ENCODE data around the gene GPR37L1.
"Not testable (repeated sequence)": the region's sequence is repeated elsewhere in the genome, so short reads cannot be mapped to it uniquely, and the experiment has no call there.

The GPR37L1 gene

DNA sequence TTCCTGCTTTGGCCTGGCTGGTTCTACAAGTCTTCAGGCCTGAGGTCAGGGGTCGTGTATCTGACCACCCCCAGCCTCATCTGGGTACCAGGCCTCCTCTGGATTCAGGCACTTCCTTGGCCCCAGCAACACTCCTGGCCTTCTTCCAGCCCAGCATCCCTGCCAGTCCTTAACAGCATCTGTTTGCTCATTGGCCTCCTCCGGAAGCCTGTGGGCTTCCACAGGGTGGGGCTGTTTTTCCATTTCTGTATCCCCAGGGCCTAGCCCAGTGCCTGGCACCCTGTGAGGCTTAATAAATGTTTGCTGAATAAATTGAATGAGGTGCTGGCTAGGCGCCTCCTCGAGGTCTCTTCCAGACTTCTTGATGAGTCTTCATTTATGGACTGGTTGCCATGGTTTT, 21.5 kb upstream of the GPR37L1 start:
- Mint-ChIP-seq H3K27me3 (peaks cover 6% of the 10 kb centered on the region), H3K4me1 (ENCODE audit: low read depth) (no peaks in the 10 kb centered on the region), H3K36me3 (ENCODE audit: low read depth) (no peaks in the 10 kb centered on the region), H3K4me3 (no peak overlapping the region), H3K27ac (no peak overlapping the region), H3K9me3 (no peaks in the 10 kb centered on the region)
- intact Hi-C loops (cut with micrococcal nuclease), result no loop called here

DNA sequence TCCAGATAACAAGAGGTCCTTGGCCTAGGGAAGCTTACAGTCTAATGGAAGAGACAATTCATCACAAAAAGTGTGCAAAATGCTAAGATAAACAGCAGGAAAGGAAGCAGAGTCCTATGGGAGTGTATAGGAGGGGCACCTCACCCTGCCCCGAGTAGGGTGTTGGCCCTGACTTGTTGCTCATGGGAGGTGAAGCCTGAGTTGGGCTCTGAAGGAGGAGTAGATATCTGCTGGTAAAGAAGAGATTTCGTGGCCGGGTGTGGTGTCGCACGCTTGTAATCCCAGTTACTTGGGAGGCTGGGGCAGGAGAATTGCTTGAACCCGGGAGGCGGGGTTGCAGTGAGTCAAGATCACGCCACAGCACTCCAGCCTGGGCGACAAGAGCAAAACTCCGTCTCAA, 18.6 kb upstream of the GPR37L1 start:
- Mint-ChIP-seq H3K27ac (no peak overlapping the region), H3K27me3 (peaks cover 6% of the 10 kb centered on the region), H3K36me3 (ENCODE audit: low read depth) (no peaks in the 10 kb centered on the region), H3K9me3 (no peaks in the 10 kb centered on the region), H3K4me1 (ENCODE audit: low read depth) (no peaks in the 10 kb centered on the region), H3K4me3 (no peak overlapping the region)
- intact Hi-C loops (cut with micrococcal nuclease), result no loop called here

DNA sequence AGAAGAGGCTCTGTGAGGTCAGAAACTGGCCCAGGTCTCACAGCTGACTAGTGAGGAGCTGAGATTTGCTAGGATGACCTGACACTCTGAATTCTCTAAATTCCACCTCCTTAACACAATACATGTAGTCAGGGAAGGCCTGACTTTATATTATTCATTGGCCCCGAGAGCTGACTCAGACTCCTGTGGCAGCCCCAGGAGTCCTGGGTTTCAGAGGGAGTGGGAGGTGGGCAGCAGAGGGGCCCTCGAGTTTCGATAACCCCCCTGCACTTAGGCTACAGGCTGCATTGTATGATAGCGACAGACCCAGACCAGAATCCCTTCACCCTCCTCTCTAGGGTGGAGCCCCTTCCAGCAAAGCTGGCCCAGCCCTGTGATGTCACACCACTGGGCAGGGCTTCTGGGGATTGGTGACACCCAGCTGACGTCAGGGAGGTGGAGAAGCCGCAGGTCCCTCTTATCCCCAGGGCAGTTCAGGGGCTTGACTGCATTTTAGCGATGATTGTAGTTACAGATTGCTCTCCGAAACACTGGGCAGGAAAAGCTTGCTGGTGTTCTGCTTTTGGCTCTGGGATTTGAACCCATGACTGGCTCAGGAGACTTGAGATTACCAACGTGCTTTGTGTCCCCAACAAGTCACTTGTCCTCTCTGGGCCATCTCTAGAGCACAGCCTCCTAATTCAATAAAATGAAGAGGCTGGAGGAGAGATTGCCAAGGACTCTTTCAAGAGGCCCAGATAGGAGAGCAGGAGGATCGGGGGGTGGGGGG, 17.0 kb upstream of the GPR37L1 start:
- Mint-ChIP-seq H3K4me1 (ENCODE audit: low read depth) (no peaks in the 10 kb centered on the region), H3K4me3 (no peak overlapping the region), H3K36me3 (ENCODE audit: low read depth) (no peaks in the 10 kb centered on the region), H3K9me3 (no peaks in the 10 kb centered on the region), H3K27ac (no peak overlapping the region), H3K27me3 (peaks cover 6% of the 10 kb centered on the region)
- intact Hi-C loops (cut with micrococcal nuclease), result no loop called here

DNA sequence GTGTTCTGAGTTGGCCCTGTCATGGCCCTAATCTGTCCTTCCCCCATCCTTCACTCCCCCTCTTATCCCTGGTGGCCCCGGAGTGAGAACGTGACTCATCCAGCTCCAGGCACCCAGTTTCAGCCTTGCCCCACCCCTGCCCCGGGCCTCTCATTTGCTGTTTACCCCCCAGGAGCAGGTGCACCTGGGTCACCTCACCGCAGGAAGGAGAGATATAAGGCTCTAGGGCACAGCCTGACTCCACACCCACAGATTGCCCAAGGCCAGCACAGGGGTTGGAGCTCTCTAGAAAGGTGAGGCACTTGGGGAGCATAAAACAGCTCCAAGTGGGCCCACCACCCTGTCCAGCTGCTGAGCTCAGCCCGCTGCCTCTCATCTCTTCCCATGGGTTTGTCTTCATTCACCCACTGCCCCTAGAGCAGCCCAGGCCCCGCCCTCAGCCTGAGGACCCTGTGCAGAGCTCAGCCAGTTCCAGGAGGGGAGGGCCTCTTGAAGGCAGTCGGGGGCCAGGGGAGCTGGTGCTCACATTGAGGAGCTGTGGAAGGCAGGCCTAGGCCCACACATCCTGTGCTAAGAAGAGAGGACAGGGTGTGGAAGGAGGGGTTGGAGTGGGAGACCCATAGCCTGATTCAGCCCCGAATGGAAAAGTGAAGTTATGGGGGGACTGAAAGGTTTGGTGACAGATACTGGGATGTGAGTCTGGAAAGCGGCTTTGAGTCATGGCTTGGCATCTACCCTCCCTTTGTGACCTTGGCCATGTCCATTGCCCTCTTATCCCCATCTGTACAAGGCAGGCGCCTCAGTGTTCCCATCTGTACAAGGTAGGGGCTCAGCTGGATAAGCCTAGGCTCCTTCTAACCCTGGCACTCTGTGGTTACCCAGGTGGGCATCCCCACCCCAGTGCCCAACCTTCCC, 16.1 kb upstream of the GPR37L1 start:
- intact Hi-C loops (cut with micrococcal nuclease), result no loop called here
- H3K9me3 Mint-ChIP-seq, result no peaks in the 10 kb centered on the region
- peaks cover 6% of the 10 kb centered on the region for H3K27me3 Mint-ChIP-seq

DNA sequence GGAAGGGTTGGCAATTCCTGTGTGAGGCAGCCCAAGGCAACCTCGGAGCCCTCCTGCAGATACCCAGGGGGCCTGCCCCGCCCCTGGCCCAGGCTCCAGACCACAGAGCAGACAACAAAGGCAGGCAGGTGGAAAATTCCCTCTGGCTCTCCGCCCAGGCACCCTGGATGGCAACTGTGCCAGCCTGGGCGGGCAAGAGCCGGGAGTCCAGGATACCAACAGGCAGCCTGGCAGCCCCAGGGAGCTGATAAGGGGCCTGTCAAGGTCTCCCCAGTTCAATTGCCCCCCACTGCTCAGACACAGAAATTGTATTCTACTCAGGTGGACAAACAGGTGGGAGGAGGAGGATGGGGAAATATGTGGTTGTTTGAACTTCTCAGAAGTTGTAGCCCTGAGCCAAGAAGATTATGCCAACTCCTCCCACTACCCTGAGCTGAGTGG, 15.4 kb upstream of the GPR37L1 start:
- Mint-ChIP-seq H3K27me3 (peaks cover 6% of the 10 kb centered on the region), H3K4me3 (no peak overlapping the region), H3K4me1 (ENCODE audit: low read depth) (no peaks in the 10 kb centered on the region), H3K9me3 (no peaks in the 10 kb centered on the region), H3K36me3 (ENCODE audit: low read depth) (no peaks in the 10 kb centered on the region), H3K27ac (no peak overlapping the region)
- intact Hi-C loops (cut with micrococcal nuclease), result no loop called here

More for the DNA sequence above, 16.1 kb upstream of the GPR37L1 start:
- Mint-ChIP-seq H3K4me1 (ENCODE audit: low read depth) (no peaks in the 10 kb centered on the region), H3K27ac (no peak overlapping the region), H3K4me3 (no peak overlapping the region), H3K36me3 (ENCODE audit: low read depth) (no peaks in the 10 kb centered on the region)

DNA sequence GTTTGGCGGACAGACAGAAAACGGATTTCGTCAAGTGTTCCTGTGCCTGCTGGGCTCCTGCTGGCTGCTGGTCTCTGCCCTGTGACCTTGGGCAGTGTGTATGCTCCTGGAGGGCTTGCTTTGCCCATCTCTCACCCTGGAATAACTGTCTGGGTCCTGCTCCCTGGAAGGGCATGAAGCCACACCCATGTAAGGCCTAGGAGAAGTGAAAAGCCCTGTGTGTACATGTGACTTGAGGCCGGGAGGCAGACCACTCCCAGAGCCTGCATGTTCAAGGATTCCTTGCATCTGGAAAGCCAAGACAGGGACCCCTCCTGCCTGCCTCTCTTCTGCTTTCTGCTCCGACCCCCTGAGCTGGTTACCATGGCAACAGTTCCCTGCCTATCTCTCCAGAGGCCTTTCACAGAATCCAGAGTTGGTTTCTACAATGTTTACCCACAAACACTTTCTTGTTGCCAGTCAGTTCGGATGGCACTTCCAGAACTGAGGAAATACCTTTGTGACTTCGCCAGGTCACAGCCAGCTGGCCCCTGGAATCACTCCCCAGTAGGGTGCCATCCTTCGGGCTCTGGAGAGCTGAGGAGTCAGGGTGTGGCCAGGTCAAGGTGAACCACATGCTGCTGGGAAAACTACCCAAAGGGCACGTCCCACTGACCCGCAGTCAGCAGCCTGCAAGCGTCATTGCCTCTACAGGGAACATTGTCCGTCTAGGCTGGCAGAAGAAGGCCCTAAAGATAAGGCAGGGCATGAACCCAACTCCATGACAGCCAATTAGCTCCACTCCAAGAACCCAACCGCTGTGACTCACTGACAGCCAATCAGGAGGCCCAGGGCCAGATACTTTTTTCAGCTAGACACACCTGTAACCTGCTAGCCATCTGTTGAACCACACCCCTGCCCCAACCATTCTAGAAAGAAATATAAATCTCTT, 14.7 kb upstream of the GPR37L1 start:
- intact Hi-C loops (cut with micrococcal nuclease), result no loop called here
- Mint-ChIP-seq H3K4me1 (ENCODE audit: low read depth) (no peaks in the 10 kb centered on the region), H3K27me3 (peaks cover 6% of the 10 kb centered on the region), H3K4me3 (no peak overlapping the region), H3K9me3 (no peaks in the 10 kb centered on the region), H3K27ac (no peak overlapping the region), H3K36me3 (ENCODE audit: low read depth) (no peaks in the 10 kb centered on the region)

DNA sequence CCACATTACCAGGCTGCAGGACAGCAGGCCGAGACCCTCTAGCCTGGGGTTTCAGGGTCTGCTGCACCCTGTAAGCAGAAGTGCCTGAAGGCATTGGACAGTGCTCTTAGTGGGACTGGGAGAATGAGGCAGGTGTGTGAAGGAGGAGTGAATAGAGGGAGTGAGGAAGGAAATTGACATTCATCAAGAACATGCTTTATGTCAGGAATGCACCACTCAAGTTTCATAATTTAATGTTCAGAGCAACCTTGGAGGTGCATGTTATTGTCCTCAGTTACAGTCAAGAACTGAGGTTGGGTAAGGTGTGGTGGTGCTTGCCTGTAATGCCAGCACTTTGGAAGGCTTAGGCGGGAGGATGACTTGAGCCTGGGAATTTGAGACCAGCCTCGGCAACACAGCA, 11.7 kb upstream of the GPR37L1 start:
- no peak overlapping the region for H3K27ac Mint-ChIP-seq
- intact Hi-C loops (cut with micrococcal nuclease), result no loop called here
- H3K4me1 Mint-ChIP-seq (ENCODE audit: low read depth), result no peaks in the 10 kb centered on the region
- H3K4me3 Mint-ChIP-seq, result no peak overlapping the region
- H3K36me3 Mint-ChIP-seq (ENCODE audit: low read depth), result no peaks in the 10 kb centered on the region
- peaks cover 8% of the 10 kb centered on the region for H3K27me3 Mint-ChIP-seq
- no peaks in the 10 kb centered on the region for H3K9me3 Mint-ChIP-seq

DNA sequence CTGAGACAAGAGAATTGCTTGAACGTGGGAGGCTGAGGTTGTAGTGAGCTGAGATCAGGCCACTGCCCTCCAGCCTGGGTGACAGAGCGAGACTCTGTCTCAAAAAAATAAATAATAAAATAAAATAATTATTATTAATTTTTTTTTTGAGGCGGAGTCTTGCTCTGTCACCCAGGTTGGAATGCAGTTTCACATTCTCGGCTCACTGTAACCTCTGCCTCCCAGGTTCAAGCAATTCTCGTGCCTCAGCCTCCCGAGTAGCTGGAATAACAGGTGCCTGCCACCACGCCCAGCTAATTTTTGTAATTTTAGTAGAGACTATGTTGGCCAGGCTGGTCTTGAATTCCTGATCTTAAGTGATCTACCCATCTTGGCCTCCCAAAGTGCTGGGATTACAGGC, 11.1 kb upstream of the GPR37L1 start:
- H3K9me3 Mint-ChIP-seq; H3K27ac Mint-ChIP-seq; H3K4me3 Mint-ChIP-seq; H3K4me1 Mint-ChIP-seq (ENCODE audit: low read depth); intact Hi-C loops (cut with micrococcal nuclease); H3K27me3 Mint-ChIP-seq; H3K36me3 Mint-ChIP-seq (ENCODE audit: low read depth): not testable (repeated sequence)

DNA sequence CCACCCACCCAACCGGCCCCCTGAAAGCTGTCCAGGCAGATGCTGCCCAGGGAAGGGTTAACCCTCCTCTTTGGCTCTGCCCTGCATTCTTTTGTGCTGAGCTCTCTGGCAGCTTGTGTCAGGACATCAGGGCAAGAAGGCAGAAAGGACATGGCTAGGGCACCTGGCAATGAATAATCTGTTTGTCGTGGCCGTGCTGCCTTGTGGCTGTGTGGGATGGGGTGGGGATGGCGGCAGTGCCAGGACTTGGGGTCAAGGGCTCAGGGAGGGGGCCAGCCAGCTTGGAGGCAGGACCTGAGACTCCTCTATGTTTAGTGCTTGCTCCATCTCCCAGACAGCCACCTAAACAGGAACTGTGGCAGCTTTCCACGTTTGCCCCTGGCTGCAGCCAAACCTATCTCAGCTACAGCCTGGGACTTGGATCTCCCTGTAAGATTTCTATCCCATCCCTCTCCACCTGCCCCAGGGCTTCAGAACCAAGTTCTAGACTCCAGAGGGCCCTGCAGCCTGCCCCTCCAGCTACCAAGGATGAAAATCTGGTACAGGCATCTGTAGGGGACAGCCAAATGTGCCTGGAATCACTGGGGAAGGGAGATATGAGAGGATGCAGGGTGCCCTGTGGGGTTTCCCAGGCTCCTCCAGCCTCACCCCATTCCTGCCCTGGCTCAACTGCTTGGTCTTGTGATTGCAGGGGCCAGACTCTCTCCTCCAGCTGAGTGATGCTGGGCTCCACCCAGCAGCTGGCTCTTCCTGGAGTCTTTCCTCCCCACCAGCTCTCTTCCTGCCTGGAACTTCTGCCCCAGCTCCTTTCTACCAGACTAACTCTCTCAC, 9.6 kb upstream of the GPR37L1 start:
- Mint-ChIP-seq H3K27me3 (peaks cover 10% of the 10 kb centered on the region), H3K9me3 (no peaks in the 10 kb centered on the region), H3K4me3 (no peak overlapping the region), H3K27ac (no peak overlapping the region), H3K36me3 (ENCODE audit: low read depth) (no peaks in the 10 kb centered on the region), H3K4me1 (ENCODE audit: low read depth) (no peaks in the 10 kb centered on the region)
- intact Hi-C loops (cut with micrococcal nuclease), result no loop called here

DNA sequence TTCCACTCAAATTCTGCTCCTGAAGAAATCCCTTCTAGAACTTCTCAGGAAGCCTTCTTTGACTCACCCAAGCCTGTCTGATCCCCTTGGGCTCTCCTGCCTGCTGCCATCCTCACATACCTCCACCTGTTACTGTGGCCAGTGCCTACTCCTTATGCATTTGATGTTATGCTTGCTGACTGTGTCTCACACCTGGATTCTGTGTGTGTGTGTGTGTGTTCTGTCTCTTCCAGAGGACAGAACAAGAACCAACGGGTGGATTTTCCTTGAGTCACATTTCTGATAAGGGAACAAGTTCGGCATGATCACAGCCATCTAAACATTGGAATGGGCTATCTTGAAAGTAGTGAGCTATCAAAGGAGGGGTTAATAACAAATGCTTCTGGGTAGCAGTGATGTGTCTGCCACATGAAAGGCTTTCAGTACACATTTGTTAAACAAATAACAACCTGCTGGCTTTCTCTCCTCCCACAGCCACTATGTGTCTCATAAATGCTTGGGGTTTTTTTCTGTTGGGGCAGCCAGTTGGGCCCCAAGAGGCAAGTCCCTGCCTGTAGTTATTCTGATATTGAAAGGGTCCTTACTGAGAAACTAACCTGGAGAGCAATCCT, 8.9 kb upstream of the GPR37L1 start:
- Mint-ChIP-seq H3K4me1 (ENCODE audit: low read depth) (no peaks in the 10 kb centered on the region), H3K9me3 (no peaks in the 10 kb centered on the region), H3K27me3 (peaks cover 10% of the 10 kb centered on the region), H3K4me3 (no peak overlapping the region), H3K36me3 (ENCODE audit: low read depth) (no peaks in the 10 kb centered on the region), H3K27ac (no peak overlapping the region)
- intact Hi-C loops (cut with micrococcal nuclease), result no loop called here

DNA sequence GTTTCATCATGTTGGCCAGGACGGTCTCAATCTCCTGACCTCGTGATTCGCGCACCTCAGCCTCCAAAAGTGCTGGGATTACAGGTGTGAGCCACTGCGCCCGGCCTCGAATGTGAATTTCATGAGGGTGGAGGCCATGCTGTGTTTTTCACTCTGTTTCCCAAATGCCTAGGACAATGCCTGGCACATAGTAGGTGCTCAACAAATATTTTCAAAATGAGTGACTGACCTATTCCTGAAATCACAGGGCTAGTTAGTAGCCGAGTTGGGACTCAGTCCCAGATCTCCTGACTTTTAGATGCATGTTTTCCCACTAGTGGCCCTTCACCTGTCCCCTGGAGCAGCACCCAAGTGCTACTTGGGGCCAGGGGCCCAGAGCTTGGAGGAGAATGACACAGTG, 6.4 kb upstream of the GPR37L1 start:
- Mint-ChIP-seq H3K4me1 (ENCODE audit: low read depth) (no peaks in the 10 kb centered on the region), H3K4me3 (no peak overlapping the region), H3K27me3 (peaks cover 11% of the 10 kb centered on the region), H3K36me3 (ENCODE audit: low read depth) (no peaks in the 10 kb centered on the region), H3K9me3 (no peaks in the 10 kb centered on the region), H3K27ac (no peak overlapping the region)
- intact Hi-C loops (cut with micrococcal nuclease), result no loop called here

DNA sequence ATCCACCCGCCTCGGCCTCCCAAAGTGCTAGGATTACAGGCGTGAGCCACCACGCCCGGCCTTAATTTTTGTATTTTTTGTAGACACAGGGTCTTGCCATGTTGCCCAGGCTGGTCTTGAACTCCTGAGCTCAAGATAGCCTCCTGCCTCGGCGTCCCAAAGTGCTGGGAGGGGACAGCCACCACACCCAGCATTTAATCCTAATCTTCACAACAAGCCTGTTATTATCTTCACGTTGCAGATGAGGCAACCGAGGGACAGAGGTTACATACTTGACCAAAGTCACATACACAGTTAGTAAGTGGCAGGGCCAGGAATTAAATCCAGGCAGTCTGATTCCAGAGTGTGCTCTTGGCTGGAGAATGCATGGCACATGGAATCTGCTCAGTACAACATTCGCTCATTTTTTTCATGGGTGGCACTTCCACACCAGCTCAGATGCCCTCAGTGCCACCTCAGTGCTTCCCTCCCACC, 4.8 kb upstream of the GPR37L1 start:
- Mint-ChIP-seq H3K4me1 (ENCODE audit: low read depth) (no peaks in the 10 kb centered on the region), H3K9me3 (no peaks in the 10 kb centered on the region), H3K27me3 (peaks cover 12% of the 10 kb centered on the region), H3K4me3 (no peak overlapping the region), H3K36me3 (ENCODE audit: low read depth) (no peaks in the 10 kb centered on the region), H3K27ac (no peak overlapping the region)
- intact Hi-C loops (cut with micrococcal nuclease), result no loop called here

DNA sequence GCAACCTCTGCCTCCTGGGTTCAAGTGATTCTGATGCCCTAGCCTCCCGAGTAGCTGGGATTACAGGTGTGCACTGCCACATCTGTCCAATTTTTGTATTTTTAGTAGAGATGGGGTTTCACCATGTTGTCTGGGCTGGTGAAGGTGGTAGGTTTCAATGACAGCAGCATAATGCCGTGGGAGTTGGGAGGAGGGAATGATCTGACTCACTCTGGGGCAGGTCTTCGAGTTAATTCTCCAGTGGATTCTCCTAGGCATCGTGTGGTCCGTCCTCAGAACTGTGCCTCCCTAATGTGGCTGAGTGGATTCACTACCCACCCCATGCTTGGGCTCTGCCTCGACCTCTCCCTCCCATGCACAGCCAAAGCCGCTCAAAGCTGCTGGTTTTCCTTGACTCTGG, 1.7 kb upstream of the GPR37L1 start:
- H3K27ac Mint-ChIP-seq, result no peak overlapping the region

More for the DNA sequence above, 1.7 kb upstream of the GPR37L1 start:
- Mint-ChIP-seq H3K9me3 (no peaks in the 10 kb centered on the region), H3K4me3 (no peak overlapping the region), H3K4me1 (ENCODE audit: low read depth) (peaks cover under 1% of the 10 kb centered on the region), H3K27me3 (peaks cover 9% of the 10 kb centered on the region), H3K36me3 (ENCODE audit: low read depth) (no peaks in the 10 kb centered on the region)
- intact Hi-C loops (cut with micrococcal nuclease), result no loop called here

All from dendritic cell treated with granulocyte-macrophage colony-stimulating factor and Interleukin-4, amounts not matched to agents 40 ng/mL and 50 ng/mL, for 4 days (primary cell).